Lung (tissue), 16 donors: ENCODE measurements around the gene ZNF202. TPM values are rescaled to one million over a fixed set of nuclear protein-coding genes. Genes with fewer than 3 reads are reported as not detected.

Experiments used
- ATAC-seq: fragments of 200-7000 bp; cut with Tn5 transposase; one replicate; pipeline ENCODE4 v1.9.1; 2020; ENCODE audit warnings: moderate number of reproducible peaks; ENCODE audit not compliant: insufficient read depth, low FRiP score
- DNase-seq, 3 donors: peaks; one replicate each; pipeline ENCODE4 v3.0.0-alpha.2; 2013 to 2017
- H3K27ac ChIP-seq, 2 donors: one replicate each; pipeline ENCODE4 v1.5.1; 2013; ENCODE audit warnings: mild to moderate bottlenecking in 2 of 2, moderate library complexity in 2 of 2, control low read depth in 1 of 2, inconsistent platforms in 1 of 2, low read depth in 1 of 2, low read length in 1 of 2
- H3K27me3 ChIP-seq, 3 donors: one replicate each; pipeline ENCODE4 v1.5.1; 2013; ENCODE audit warnings: low read length in 2 of 3; ENCODE audit not compliant: control insufficient read depth in 3 of 3, insufficient read depth in 3 of 3
- H3K36me3 ChIP-seq, 4 donors: one replicate each; pipeline ENCODE4 v1.5.1; 2013; ENCODE audit warnings: low read length in 4 of 4, mild to moderate bottlenecking in 1 of 4, moderate library complexity in 1 of 4; ENCODE audit not compliant: control insufficient read depth in 4 of 4, insufficient read depth in 4 of 4
- H3K4me1 ChIP-seq, 5 donors: one replicate each; pipeline ENCODE4 v1.5.1; 2013; ENCODE audit warnings: low read length in 5 of 5, mild to moderate bottlenecking in 2 of 5, moderate library complexity in 1 of 5; ENCODE audit not compliant: control insufficient read depth in 5 of 5, insufficient read depth in 5 of 5
- H3K4me3 ChIP-seq: one replicate; pipeline ENCODE4 v1.5.1; 2013; ENCODE audit warnings: mild to moderate bottlenecking, control low read depth, moderate library complexity
- H3K9ac ChIP-seq, 2 donors: one replicate each; pipeline ENCODE4 v1.5.1; 2013; ENCODE audit warnings: low read length in 2 of 2, control low read depth in 1 of 2; ENCODE audit not compliant: insufficient read depth in 1 of 2
- H3K9me3 ChIP-seq, 4 donors: one replicate each; pipeline ENCODE4 v1.5.1; 2013; ENCODE audit warnings: low read length in 3 of 4, mild to moderate bottlenecking in 1 of 4, moderate library complexity in 1 of 4; ENCODE audit not compliant: control insufficient read depth in 4 of 4, insufficient read depth in 3 of 4
- WGBS, 2 donors: extraction: QIAGEN DNeasy Blood & Tissue Kit; methylation state at CpG; one replicate each; pipeline ENCODE4 v1.1.7; 2013; 5-methylcytosine and 5-hydroxymethylcytosine counted together
- long read RNA-seq, 5 donors: transcript quantifications; one replicate each; lab custom pipeline, GENCODE V29; 2026
- polyA plus RNA-seq, 2 donors: library from polyadenylated mRNA; stranded (reverse); fragments of 200-250 nt; gene quantifications; one replicate each; pipeline ENCODE4 v1.2.1, GENCODE V29; 2013
- total RNA-seq, 2 donors: library from RNA; depleted of rRNA in 1 of 2; stranded (reverse); fragments of >200 nt in 1 of 2; gene quantifications; one replicate each; pipeline ENCODE4 v1.2.1, GENCODE V29; 2014 to 2021
- TF ChIP-seq, protein P1 (sequence below): IDR thresholded peaks from 2 replicates; pipeline ENCODE4 v1.5.1; 2012; ENCODE audit warnings: mild to moderate bottlenecking; ENCODE audit errors: control extremely low read depth, extremely low read depth
- donor health status: control.
- donor health status: control.
- donor health status: Bipolar disorder and iron deficiency.
- donor health status: healthy.
- donor health status: DM: yes; HTN: yes; CAD: no.

Gene ZNF202
- total RNA-seq (10 to 100 TPM; 10.7 to 10.8 TPM), polyA plus RNA-seq (1 to 10 TPM; 6.7 to 7.2 TPM)
- long read RNA-seq, donor 1, result 0 reads
- long read RNA-seq, donor 2, result 0 reads
- long read RNA-seq, donor 3, partial matches to known transcripts, result 0 of 1 reads
- long read RNA-seq, donor 3, other reads (novel, unspliced or antisense), result 0 of 1 reads
- long read RNA-seq, donor 4, result 0 reads
- long read RNA-seq, donor 5, result 0 reads

DNA sequence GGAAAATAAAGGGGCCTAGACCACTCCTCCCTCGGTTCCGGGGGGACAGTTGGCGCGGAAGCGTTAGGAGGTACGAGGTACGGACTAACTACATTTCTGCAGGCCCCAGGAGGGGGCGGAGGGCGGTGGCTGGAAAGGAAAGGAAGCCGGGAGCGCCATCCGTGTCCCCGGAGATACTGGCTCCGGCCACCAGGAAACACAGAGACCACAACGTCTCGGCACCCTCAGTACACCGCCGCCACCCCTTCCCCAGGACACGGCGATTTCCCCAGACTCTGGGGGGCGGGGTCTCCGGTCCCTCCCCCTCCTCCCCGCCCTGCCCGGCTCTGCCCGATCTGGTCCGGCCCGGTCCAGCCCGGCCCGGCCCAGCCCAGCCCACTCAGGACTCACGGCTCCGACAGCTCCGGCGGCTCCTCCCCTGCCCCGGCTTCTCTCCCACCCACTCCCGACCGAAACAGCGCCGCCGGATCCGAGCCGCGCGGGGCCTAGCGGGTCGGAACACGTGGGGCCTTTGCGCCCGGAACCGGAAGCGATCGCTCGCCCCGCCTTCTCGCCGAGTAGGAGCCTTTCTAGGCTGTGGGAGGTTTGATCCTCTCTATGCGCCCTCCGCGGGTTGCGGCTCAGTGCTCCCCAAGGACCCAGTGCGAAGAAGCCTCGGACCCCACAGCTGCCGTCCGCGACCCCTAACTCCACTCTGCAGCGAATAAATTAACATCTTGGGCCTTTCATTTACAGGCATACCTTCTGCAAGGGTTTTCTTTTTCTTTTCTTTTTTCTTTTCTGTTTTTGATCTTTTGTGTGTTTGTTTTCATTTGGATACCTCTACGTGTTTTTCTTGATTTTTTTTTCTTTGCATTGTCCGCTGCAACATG, at the start of gene ZNF202:
ZNF202 (minus strand) TSS at position 502 of the 872 bp plus-strand sequence. CDS start 10,772 bp downstream, outside the sequence.
- H3K27ac ChIP-seq, result peak within 1 kb of the TSS; percentile 59 to 84
- peak within 1 kb of the TSS; percentile 66 to 83 for H3K9ac ChIP-seq
- peaks cover 0 to 9% (median 0%) of the 10 kb centered on the region in 3 donors for H3K27me3 ChIP-seq
- peaks cover 0 to 21% (median 7%) of the 10 kb centered on the region in 5 donors for H3K4me1 ChIP-seq
- H3K36me3 ChIP-seq, result peaks cover 2 to 19% (median 5%) of the 10 kb centered on the region in 4 donors
- 0 to 1% methylated on average over 64 to 67 of the region's 67 CpGs for WGBS, 2 donors
- peak; percentile 91 to 96 (median 93) for DNase-seq
- H3K9me3 ChIP-seq, result no peaks in the 10 kb centered on the region
- peak within 1 kb of the TSS; percentile 92 for H3K4me3 ChIP-seq
- peak; percentile 100 for ATAC-seq
- TF ChIP-seq, protein P1, sequence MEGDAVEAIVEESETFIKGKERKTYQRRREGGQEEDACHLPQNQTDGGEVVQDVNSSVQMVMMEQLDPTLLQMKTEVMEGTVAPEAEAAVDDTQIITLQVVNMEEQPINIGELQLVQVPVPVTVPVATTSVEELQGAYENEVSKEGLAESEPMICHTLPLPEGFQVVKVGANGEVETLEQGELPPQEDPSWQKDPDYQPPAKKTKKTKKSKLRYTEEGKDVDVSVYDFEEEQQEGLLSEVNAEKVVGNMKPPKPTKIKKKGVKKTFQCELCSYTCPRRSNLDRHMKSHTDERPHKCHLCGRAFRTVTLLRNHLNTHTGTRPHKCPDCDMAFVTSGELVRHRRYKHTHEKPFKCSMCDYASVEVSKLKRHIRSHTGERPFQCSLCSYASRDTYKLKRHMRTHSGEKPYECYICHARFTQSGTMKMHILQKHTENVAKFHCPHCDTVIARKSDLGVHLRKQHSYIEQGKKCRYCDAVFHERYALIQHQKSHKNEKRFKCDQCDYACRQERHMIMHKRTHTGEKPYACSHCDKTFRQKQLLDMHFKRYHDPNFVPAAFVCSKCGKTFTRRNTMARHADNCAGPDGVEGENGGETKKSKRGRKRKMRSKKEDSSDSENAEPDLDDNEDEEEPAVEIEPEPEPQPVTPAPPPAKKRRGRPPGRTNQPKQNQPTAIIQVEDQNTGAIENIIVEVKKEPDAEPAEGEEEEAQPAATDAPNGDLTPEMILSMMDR, result no peak

DNA sequence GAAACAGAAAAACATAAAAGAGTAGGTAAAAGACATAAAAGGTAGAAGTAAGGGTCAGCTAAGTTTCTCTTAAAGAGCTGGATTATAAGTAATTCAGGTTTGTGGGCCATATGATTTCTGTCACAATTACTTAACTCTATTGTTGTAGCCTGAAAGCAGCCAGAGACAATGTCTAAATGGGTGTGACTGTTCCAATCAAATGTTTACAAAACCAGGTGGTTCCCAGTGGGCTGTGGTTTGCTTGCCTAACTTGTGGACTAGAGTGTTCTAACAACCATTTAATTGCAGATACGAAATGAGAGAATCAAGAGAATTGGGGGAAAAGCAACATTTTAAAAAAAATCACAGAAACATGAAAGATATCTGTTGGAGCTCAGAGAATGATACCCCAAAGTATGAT, 42.1 kb upstream of the ZNF202 start:
- TF ChIP-seq, protein P1, result no peak
- ATAC-seq (no peak), DNase-seq (no peak)
- no peak overlapping the region for H3K27ac ChIP-seq
- no peaks in the 10 kb centered on the region for H3K36me3 ChIP-seq
- H3K27me3 ChIP-seq, result no peaks in the 10 kb centered on the region
- H3K4me3 ChIP-seq, result no peak overlapping the region
- 70 to 97% methylated on average over 1 of the region's 1 CpG for WGBS, 2 donors
- H3K9me3 ChIP-seq, result no peaks in the 10 kb centered on the region
- no peak overlapping the region for H3K9ac ChIP-seq
- no peaks in the 10 kb centered on the region for H3K4me1 ChIP-seq

DNA sequence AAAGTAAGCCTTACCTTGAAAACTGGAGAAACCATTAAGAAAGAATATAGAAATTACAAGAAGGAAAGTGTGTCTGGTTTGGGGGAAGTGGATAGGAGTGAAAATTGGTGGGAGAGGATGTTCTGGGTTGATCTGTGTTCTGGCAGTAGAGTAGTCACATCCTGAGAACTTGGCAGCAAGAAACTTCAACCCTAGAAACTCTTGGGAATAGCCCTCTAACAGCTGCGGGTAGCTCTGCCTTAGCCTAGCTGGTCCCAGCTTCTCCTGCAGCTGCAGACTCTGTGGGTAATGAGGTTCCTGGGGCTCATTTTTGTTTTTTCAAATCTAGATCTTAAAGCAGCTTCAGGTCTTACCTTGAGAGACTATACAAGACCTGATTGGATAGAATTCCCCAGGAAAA, 37.1 kb upstream of the ZNF202 start:
- 92 to 96% methylated on average over 1 of the region's 1 CpG for whole genome bisulfite sequencing, 2 donors
- Histone ChIP-seq H3K27me3 (peaks cover 0 to 2% (median 0%) of the 10 kb centered on the region in 3 donors), H3K9me3 (no peaks in the 10 kb centered on the region), H3K36me3 (no peaks in the 10 kb centered on the region), H3K4me3 (no peak overlapping the region), H3K4me1 (no peaks in the 10 kb centered on the region), H3K27ac (no peak overlapping the region), H3K9ac (no peak overlapping the region)
- TF ChIP-seq, protein P1, result no peak
- ATAC-seq (no peak), DNase-seq (no peak)
